Measurements from ENCODE around the gene SERP1.

SERP1 gene

DNA sequence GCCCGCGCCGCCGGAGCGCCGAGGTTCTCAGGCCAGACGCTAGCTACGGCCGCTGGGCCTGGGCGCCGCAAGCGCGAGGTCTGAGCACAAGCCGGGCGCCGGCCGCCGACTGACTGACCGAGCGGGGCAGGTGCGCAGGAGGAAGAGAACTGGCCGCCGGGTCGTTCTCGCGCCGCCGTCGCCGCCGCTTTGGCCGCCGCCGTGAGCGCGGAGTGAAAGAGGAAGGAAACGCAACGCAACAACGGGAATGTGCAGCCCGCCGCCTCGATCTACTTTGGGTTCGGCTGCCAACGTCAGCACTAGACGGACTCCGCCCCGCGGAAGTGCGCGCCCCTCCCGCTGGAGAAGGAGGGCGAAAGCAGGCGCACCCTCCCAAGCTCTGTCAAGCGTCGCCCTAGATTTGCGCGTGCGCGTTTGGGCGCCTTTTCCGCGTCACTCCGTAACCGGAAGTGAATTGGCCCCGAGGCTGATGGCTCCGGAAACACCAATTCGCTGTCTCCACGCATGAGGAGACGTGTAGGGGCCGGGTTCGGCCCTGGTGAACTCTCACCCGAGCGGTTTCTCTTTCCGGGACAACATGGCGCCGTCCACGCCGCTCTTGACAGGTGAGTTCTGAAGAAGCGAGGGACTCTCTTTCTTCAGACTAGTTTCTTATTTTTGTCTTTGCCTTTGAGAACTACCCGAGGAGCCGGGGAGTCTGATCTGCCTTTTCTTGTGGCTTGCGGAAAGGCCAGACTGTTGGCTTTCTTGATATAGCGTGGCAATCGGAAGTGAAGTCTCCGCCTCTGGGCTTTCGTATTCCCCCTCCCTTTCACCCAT, at the start of gene SERP1, which contains the start of gene EIF2A:
Gene SERP1 (minus strand): TSS at position 271 of the 819 bp plus-strand sequence. CDS start 361 bp downstream, outside the sequence.
Gene EIF2A (plus strand): TSS at position 562 of the 819 bp plus-strand sequence. CDS start 16 bp downstream, at position 578.
- Histone ChIP-seq H3K27me3 (ENCODE audit: control insufficient read depth, insufficient read depth, low read length) (no peaks in the 10 kb centered on the region), H3K4me1 (peaks cover 6% of the 10 kb centered on the region), H3K9ac (peak within 1 kb of the TSS; percentile 97), H3K36me3 (ENCODE audit: control insufficient read depth, insufficient read depth, low read length) (no peaks in the 10 kb centered on the region), H3K79me2 (peaks cover 24% of the 10 kb centered on the region), H3K9me3 (ENCODE audit: control insufficient read depth, low read length) (no peaks in the 10 kb centered on the region), H3K4me2 (ENCODE audit: low read length) (peak within 1 kb of the TSS; percentile 82), H3K27ac (peak within 1 kb of the TSS; percentile 98), H2AFZ (peak within 1 kb of the TSS; percentile 97), H3K4me3 (ENCODE audit: low read depth, low read length) (peak within 1 kb of the TSS; percentile 91)
- TF ChIP-seq, protein P1, sequence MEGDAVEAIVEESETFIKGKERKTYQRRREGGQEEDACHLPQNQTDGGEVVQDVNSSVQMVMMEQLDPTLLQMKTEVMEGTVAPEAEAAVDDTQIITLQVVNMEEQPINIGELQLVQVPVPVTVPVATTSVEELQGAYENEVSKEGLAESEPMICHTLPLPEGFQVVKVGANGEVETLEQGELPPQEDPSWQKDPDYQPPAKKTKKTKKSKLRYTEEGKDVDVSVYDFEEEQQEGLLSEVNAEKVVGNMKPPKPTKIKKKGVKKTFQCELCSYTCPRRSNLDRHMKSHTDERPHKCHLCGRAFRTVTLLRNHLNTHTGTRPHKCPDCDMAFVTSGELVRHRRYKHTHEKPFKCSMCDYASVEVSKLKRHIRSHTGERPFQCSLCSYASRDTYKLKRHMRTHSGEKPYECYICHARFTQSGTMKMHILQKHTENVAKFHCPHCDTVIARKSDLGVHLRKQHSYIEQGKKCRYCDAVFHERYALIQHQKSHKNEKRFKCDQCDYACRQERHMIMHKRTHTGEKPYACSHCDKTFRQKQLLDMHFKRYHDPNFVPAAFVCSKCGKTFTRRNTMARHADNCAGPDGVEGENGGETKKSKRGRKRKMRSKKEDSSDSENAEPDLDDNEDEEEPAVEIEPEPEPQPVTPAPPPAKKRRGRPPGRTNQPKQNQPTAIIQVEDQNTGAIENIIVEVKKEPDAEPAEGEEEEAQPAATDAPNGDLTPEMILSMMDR (IDR thresholded peaks at IDR 0.05), result no peak

DNA sequence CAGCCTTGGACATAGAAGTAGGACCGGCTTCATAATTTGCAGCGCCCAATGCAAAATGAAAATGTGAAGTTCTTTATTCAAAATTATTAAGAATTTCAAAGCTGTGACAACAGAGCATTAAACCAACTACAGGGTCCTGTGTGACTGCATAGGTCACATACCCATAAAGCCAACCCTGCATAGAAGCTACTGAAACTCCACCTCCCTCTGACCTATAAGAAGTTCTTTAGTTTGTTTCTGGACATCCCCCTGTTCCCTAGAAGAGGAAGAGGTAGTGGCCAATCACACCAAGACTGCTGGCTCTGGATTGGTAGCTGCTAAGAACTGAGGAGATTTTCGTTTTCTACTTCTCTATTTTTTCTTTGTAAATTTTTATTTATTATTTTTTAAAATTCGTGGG, 47.9 kb upstream of the SERP1 start:
- Histone ChIP-seq H3K36me3 (ENCODE audit: control insufficient read depth, insufficient read depth, low read length) (no peaks in the 10 kb centered on the region), H3K4me3 (ENCODE audit: low read depth, low read length) (no peak overlapping the region), H3K27ac (no peak overlapping the region), H3K9me3 (ENCODE audit: control insufficient read depth, low read length) (no peaks in the 10 kb centered on the region), H3K4me1 (no peaks in the 10 kb centered on the region), H3K9ac (no peak overlapping the region), H3K27me3 (ENCODE audit: control insufficient read depth, insufficient read depth, low read length) (no peaks in the 10 kb centered on the region), H3K4me2 (ENCODE audit: low read length) (no peak overlapping the region), H3K79me2 (peaks cover 11% of the 10 kb centered on the region), H2AFZ (no peak overlapping the region)
- TF ChIP-seq, protein P1 (IDR thresholded peaks at IDR 0.05), result no peak

DNA sequence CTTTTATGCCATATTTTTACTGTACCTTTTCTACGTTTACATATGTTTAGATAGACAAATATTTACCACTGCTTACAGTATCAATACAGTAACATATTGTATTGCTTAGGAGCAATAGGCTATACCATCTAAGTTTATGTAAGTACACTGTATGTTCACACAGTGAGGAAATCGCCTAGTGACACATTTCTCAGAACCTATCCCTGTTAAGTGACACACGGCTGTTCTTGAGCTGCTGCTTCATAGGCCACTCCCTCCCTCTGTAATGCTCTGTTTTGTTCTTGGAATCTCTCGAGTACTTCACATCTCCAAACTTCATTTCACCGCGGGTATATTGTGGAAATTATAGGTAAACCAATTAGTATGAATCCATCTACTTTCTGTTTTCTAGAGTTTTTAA, 43.5 kb upstream of the SERP1 start:
- H3K27me3 ChIP-seq (ENCODE audit: control insufficient read depth, insufficient read depth, low read length), result no peaks in the 10 kb centered on the region
- no peaks in the 10 kb centered on the region for H3K4me1 ChIP-seq
- H3K79me2 ChIP-seq, result peaks cover 11% of the 10 kb centered on the region
- no peaks in the 10 kb centered on the region for H3K36me3 ChIP-seq (ENCODE audit: control insufficient read depth, insufficient read depth, low read length)
- H2AFZ ChIP-seq, result no peak overlapping the region
- H3K4me3 ChIP-seq (ENCODE audit: low read depth, low read length), result no peak overlapping the region
- no peaks in the 10 kb centered on the region for H3K9me3 ChIP-seq (ENCODE audit: control insufficient read depth, low read length)
- no peak overlapping the region for H3K9ac ChIP-seq
- H3K27ac ChIP-seq, result no peak overlapping the region
- H3K4me2 ChIP-seq (ENCODE audit: low read length), result no peak overlapping the region
- TF ChIP-seq, protein P1 (IDR thresholded peaks at IDR 0.05), result no peak

DNA sequence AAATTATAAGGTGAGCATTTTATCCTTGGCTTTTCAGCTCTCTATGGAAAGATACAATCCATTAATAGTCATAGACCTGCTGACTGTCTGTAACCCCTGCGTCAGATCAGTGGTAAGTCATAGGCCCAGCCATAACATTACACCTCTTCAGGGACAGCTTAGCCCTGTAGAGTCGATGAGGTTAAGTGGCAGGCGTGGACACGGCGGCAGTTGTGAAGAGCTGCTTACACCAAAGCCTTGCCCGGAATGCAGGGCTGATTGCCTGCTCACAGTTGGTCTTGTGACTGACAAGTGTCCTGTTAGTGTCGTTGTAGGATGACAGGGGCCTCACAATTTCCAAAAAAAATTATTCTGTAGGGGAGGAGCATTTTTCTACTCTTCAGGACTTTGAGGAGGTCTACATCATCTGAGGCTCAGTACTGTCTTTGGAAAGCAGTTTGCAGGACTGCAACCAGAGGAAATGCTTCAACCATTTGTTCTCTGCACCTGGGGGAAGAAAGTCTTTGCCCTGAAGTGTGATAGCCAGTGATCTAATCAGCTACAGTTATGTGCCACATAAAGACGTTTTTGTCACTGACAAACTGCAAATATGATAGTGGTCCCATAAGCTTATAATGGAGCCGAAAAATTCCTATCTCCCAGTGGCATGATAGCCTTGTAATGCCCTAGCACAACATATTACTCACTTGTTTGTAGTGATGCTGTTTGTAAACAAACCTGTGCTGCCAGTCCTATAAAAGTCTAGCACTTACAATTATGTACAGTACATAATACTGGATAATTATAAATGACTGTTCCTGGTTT, 41.9 kb upstream of the SERP1 start:
- Histone ChIP-seq H2AFZ (no peak overlapping the region), H3K9me3 (ENCODE audit: control insufficient read depth, low read length) (no peaks in the 10 kb centered on the region), H3K4me1 (no peaks in the 10 kb centered on the region), H3K9ac (no peak overlapping the region), H3K4me2 (ENCODE audit: low read length) (no peak overlapping the region), H3K27ac (no peak overlapping the region), H3K79me2 (peaks cover 13% of the 10 kb centered on the region), H3K4me3 (ENCODE audit: low read depth, low read length) (no peak overlapping the region), H3K36me3 (ENCODE audit: control insufficient read depth, insufficient read depth, low read length) (no peaks in the 10 kb centered on the region), H3K27me3 (ENCODE audit: control insufficient read depth, insufficient read depth, low read length) (no peaks in the 10 kb centered on the region)
- TF ChIP-seq, protein P1 (IDR thresholded peaks at IDR 0.05), result no peak
